ENCODE data around the gene TSPAN12. TPM values are rescaled to one million over a fixed set of nuclear protein-coding genes. Genes with fewer than 3 reads are reported as not detected.

Gene TSPAN12
- polyA plus RNA-seq, 3 donors: 5.3 to 9.2 (median 8.0) TPM

DNA sequence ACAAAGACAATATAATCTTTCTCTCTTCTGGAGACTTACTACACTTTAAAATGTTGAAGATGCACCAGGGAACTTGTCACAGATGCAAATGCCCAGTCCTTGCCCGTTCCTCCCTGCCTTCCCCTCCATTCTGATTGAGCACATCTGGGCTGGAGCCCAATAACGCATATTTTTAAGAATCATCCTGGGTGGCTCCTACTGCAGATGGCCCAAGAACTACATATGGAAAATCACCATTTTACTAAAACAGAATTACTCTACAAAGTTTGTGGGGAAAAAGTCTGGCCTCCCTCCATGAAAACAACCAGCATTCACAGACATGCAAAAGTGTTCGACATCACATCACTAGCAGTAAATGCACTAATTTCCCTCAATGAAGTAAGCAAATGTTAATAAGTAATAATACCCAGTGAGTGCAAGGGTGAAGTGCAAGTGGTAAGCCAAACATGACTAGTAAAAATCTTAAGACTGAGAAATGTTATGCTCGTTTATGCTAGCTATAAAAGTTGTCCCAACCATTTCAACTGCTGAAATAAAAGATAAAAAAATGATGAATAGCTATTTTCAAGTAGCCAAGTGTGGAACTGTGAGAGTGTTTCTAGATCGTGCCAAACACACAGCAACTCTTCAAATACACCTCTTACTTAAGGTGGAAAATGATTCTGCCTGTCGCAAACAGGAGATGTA lies 43.5 kb downstream of the TSPAN12 start:
- H3K27ac ChIP-seq (ENCODE audit: low read depth, low read length): no peak overlapping the region
- WGBS, 3 donors: 76 to 79% (median 76%) methylated on average over 6 of the region's 6 CpGs

DNA sequence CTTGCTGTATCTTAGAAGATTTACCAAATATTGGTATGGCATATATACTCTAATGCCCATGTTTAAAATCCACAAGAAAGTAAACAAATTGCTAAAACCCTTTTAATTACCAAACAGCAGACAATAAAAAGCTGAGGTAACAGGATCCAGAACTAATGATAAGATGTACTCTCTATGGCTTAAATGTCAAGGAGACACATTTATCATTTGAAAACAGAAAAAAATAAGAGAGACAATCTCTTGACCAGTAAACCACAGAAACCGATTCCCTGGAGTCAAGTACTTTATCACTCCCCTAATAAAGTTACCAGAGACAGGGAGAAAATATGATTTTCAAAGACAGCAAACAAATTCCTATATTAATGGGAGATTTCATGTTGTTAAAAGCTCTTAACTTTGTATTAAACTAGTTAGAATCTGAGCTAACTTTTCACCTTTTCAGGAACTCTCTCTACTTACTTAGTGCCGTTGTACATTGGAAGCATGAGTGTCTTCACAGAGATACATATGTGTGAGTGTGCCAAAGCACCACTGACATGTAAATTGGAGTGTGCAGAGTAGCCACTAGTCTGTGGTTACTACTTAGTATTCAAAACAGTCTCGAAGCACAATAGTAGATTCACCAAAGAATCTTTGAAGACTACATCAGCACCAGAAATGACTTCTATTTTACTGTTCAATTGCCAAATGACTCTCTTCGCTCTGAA lies 44.2 kb downstream of the TSPAN12 start:
- H3K27ac ChIP-seq (ENCODE audit: low read depth, low read length): no peak overlapping the region
- WGBS, 3 donors: 73 to 87% (median 80%) methylated on average over 4 of the region's 4 CpGs

DNA sequence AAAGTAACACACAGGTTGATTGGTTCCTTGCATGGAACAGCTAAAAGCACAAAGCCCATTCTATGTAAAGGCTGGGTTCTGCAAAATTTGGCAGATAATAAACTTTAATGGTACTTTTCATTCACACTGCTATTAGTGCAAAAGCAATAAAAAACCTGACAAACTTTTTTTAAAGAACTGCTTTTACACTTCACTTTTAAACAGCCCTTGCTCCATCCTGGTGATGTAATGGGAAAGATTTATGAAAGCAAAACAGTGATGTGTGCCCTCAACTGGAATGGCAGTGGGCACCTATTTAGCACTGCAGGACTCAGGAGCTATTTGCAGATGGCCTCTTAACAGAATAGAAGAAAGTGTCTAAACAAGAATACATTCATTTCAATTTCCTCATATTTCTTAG lies 44.9 kb downstream of the TSPAN12 start:
- H3K27ac ChIP-seq (ENCODE audit: low read depth, low read length): no peak overlapping the region

DNA sequence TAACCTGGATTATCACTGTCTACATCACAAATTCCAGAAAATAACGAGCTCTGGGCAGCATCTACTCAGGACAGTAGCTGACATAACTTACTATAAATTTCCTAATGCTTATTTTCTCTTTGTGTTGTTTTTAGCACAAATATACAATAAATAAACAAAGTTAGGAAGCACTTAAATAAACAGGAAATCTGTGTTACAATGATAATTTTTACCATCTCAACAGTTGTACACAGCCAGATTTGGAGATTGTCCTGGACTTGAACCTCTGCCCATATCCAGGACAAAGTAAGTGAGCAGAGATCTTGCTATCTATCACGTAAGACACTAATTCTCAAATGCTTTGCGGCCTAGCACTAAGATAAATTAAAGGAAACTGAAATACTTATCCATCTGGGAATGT lies 48.7 kb downstream of the TSPAN12 start:
- H3K27ac ChIP-seq (ENCODE audit: low read depth, low read length): no peak overlapping the region
- WGBS, 3 donors: 75 to 82% (median 80%) methylated on average over 3 of the region's 3 CpGs

DNA sequence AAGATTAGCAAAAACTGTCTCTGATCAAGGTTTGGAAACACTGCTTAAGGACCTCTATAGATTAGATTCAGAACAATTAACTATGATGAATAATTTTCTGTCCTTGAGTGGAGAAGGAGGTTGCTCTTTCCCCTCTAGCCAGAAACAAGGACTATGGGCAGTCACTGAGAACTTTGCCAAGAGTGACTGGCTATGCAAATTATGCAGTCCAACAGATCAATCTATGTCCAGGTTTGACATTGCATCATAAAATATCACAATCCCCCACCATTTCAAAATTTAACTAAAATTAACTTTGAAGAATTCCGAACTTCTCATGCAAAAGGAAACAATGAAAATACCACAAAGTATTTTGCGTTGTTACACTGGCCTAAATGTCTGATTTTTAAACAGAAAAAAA lies 50.6 kb downstream of the TSPAN12 start:
- 69 to 85% (median 74%) methylated on average over 2 of the region's 2 CpGs for WGBS, 3 donors
- no peak overlapping the region for H3K27ac ChIP-seq (ENCODE audit: low read depth, low read length)

DNA sequence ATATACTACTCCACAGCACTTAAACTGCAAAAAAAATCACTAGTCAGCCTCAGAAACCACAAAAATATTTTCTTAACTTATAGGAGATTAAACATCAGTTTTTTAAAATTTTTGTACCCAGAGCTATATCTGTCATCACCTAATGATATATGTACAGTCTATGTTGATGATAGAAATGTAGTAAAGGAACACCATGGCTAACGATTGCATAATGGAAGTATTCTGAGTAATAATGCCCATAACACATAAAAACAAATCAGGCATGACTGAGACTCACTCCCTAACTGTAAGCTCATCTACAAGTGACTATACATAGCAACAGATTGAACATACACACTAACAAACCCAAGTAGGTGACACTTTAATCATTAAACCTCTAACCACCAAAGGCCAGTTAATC lies 51.3 kb downstream of the TSPAN12 start:
- H3K27ac ChIP-seq (ENCODE audit: low read depth, low read length): no peak overlapping the region
- 78 to 87% (median 85%) methylated on average over 1 of the region's 1 CpG for WGBS, 3 donors

DNA sequence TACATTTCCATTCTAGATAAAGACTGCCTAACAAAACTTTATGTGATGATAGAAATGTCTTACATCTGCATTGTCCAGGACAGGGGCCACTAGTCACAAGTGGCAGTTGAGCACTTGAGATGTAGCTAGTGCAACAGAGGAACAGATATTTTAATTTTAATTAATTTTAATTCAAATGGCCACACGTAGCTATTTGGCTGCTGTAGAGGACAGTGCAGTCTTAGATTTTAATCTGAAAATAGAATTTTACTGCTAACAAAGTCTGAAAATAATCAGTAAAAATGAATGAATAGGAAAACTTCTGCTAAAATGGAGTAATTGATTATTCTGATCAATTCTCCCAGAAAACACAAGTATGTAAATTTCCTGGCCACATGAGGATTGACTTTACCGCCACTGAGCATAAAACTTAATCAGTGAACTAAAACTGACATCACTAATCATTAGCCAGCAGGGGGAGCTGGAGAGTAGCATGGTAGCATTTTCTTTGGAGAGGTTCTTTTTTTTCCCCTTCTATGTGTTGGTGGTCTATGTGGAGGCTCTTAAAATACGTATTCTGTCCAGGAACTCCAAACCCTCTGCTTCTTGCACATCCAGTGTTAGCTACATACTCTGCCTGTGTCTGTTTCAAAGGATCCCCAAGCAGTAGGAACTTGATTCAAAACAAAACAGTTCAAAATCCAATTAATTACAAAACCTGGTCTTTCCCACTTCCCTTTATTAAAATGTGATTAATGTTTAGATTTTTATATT lies 52.1 kb downstream of the TSPAN12 start:
- 33 to 47% (median 37%) methylated on average over 3 of the region's 3 CpGs for WGBS, 3 donors
- H3K27ac ChIP-seq (ENCODE audit: low read depth, low read length): no peak overlapping the region

DNA sequence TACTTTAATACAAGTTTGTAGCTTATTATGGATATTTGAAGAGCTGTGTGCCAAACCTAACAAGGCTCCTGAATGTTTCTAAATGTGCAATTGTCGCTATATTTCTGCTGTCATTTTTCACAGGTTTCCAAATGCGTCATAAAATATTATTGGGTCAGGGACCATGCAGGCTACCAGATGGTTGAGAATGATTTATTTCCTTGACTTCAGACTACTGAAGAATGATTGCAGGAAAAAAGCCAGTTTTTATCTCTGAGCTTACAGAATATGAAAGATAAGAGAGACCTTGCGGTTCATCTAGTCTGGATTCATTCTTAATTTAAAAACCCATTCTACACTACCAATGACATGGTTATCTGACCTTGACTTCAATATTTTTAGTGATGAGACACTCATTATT lies 55.2 kb downstream of the TSPAN12 start:
- no peak overlapping the region for H3K27ac ChIP-seq (ENCODE audit: low read depth, low read length)
- WGBS, 3 donors: 53 to 82% (median 81%) methylated on average over 3 of the region's 3 CpGs

DNA sequence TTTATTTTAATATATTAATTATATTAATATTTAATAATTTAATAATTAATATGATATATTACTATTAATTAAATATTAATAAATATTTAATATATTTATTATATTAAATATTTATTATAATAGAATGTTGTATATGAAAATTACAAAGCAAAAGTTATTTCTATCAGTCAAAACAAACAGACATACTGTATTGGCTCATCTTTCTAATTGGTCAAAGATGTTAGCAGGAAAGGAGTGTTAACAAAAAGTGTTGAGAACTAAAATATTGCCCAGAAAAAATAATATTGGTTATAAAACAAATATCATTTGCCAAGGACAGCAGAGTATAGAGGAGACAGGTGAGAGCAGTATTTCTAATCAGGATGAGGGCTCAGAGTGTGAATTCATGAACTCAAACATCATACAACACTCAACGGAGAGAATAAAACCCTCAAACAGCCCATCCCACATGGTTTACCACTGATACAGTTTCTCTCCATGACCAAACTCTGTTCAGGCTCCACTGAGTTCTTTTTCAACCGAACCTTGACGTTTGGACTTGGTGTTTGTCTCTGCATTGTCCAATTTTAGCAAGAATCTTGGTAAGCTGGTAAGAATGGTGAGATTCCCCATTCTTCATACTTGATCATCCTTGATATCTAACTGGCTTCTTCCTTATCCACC lies 58.0 kb downstream of the TSPAN12 start:
- 94 to 97% (median 94%) methylated on average over 3 of the region's 3 CpGs for WGBS, 3 donors
- H3K27ac ChIP-seq (ENCODE audit: low read depth, low read length): no peak overlapping the region

DNA sequence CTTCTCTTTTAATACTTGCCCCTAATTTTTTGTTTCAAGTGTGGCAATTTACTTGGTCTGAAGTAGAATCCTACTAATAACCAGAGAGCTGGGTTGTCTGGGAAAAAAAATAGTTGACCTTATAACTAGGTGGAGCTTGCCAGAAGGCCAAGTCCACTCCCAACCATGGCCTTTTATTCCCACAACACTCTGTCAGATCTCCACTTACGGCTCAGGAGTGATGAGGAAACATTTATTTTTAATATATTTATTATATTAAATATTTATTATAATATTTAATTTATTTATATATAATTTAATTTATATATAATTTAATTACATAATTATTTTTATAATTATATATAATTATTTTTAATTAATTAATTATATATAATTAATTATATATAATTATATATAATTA lies 58.8 kb downstream of the TSPAN12 start:
- WGBS, 3 donors: 93 to 98% (median 97%) methylated on average over 1 of the region's 1 CpG
- H3K27ac ChIP-seq (ENCODE audit: low read depth, low read length): no peak overlapping the region

DNA sequence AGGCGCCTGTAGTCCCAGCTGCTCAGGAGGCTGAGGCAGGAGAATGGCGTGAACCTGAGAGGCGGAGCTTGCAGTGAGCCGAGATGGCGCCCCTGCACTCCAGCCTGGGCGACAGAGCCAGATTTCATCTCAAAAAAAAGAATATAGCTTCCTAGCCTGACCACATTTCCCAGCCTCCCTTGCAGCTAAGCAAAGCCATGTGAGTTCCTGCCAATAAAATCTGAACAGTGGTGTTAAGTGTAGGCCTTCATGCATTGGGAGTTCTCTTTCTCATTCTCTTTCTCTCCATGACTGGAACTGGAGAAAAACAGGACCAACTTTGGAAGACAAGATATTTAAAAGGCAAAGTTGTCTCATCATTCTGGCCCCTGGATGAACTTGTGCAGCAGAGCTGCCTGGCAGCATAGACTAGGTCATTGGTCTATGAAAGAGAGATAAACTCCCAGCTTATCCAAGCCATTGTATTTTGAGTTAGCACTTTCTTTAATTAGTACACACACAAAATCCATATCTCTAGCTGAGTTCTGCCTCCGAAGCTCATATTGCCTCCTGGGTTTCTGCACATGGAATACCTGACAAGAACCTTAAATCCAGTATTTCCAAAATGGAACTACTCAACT lies 60.8 kb downstream of the TSPAN12 start:
- no peak overlapping the region for H3K27ac ChIP-seq (ENCODE audit: low read depth, low read length)
- WGBS, 3 donors: 95 to 96% (median 96%) methylated on average over 7 of the region's 7 CpGs

DNA sequence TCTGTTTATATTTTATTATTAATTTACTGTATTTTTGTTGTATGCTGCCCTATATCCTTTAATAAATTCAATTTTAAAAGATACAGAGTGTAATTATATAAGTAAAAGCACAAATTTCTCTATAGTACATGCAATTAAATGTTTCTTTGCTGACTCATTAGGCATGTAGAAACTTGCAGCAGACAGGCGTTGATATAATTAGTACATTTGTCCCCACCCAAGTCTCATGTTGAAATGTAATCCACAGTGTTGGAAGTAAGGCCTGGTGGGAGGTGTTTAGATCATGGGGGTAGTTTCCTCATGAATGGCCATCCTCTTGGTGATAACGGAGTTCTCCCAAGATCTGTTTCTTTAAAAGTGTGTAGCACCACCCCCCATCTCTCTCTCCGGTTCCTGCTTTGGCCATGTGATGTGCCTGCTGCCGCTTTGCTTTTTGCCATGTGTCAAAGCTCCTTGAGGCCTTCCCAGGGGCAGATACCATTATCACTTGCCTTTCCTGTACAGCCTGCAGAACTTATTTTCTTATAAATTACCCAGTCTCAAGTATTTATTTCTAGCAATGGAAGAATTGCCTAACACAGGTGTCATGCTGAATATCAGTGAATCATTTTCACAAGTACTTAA lies 63.7 kb downstream of the TSPAN12 start:
- WGBS, 3 donors: 67 to 73% (median 72%) methylated on average over 4 of the region's 4 CpGs
- H3K27ac ChIP-seq (ENCODE audit: low read depth, low read length): no peak overlapping the region

DNA sequence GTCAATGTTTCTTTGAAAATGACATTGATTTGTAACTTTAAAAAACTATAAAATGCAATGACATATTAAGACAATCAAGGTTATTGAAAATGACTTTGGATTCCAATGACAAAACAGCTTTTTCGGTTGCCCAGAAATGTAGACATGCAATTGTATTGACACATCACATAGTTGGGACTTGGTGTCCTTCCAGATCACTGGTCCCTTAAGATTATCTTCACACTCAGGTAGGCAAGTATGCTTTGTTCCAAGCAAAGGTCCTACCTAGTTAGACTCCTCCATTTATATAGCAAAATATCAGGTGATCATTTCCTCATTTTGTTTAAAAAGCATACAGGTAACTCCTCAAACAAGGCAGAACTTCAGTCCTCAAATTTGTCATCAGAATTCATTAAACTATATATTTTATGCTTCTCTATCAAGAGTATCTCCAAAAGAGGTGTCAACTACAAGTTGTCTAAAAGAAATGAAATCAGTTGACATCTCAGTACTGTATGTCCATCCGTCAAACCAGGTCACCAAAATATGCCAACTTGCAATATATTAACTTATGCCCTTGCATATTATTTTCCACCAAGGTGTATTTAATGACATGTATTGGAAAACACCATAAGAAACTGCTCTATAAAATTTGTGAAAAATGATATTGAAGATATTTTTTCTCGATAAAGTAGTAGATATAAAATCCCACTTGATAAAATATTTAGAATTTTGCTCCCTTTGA lies 64.6 kb downstream of the TSPAN12 start:
- 74 to 95% (median 95%) methylated on average over 3 of the region's 3 CpGs for WGBS, 3 donors
- no peak overlapping the region for H3K27ac ChIP-seq (ENCODE audit: low read depth, low read length)

DNA sequence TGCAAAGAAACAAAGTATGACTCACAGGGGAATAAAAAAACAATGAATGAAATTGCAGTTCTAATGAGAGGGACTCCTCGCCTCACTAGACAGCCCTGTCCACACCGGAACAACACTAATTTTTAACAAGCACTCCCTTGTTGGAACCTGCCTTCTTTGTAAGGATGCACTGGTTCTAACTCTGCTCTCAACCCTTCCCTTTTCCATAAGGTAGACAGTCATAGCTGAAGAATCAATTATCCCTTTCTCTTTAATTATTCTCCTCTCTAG lies 65.1 kb downstream of the TSPAN12 start:
- WGBS, 3 donors: 94 to 100% (median 100%) methylated on average over 2 of the region's 2 CpGs

DNA sequence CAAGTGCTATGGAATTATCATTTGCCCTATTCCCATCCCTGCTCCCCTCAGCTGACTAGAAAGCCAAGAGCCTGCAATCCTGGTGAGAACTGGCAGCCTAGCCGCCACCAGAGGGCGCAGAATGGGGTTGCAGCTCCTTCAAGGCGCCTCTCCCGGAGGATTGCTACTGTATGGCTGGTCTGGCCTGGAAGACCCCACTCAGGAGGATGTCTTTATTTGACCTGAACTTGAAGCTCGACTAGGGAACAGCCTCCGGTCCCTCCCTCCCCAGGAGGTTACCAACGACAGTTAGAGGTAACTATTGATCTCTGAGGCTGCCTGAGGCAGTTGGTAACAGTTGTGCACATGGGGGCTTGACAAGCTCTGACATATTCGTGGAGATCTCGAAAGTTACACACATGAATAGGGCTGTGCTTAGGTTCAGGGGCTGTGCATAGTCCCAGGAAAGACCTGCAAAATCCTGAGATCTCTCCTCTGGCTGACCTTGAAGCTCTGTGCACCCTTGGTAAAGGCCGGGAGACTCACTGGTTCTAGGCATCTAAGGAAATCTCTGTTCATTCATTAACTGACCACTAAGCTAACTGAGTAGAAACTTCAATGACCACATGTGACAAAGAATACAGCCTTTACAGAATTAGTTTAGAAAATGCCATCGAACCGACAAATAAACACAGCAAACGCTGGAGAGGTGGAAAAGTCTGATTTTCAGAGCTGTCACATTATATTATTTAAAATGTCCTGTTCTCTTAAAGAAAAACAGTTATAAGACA lies 65.7 kb downstream of the TSPAN12 start:
- no peak overlapping the region for H3K27ac ChIP-seq (ENCODE audit: low read depth, low read length)
- WGBS, 3 donors: 46 to 50% (median 50%) methylated on average over 13 of the region's 13 CpGs

More for the DNA sequence above, 65.1 kb downstream of the TSPAN12 start:
- H3K27ac ChIP-seq (ENCODE audit: low read depth, low read length): no peak overlapping the region

DNA sequence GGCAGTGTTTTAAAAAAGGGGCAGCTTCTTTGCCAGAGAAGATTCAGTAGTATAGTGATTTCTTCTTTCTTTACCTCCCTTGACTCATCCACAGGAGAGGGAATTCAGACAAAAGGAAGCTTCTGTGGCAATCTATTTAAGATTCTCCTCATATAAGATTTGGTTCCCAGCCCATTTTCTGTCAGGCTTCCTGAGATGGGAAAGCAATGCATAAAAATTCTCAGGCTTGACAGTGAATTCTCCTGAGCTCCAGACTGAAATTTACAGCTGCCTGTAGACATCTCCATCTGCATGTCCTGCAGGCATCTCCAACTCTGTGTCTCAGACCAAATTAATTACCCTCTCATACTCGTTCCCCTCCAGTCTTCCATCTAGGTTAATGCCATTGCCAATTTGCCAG lies 72.8 kb downstream of the TSPAN12 start:
- 38 to 80% (median 60%) methylated on average over 1 of the region's 1 CpG for WGBS, 3 donors
- H3K27ac ChIP-seq (ENCODE audit: low read depth, low read length): no peak overlapping the region

DNA sequence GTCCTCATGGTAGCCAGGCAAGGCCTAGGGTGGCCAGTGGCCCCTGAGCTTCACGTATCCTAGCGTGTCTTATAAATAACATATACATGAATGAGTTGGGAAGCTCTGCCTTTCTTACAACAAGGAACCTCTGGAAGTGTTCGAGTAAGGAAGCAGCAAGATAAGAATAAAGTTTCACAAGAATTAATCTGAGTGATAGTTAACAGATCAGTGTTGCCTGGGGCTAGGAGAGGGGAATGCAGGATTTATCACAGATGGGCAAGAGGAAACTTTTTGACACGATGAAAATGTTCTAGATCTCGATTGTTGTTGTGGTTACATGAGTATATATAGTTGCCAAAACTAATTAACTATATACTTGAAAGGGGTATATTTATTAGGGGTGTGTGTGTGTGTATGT lies 74.2 kb downstream of the TSPAN12 start:
- WGBS, 3 donors: 77 to 83% (median 79%) methylated on average over 5 of the region's 5 CpGs
- H3K27ac ChIP-seq (ENCODE audit: low read depth, low read length): no peak overlapping the region

All from adipose tissue (tissue), 3 donors.